ENCODE measurements around the gene FXYD3. TPM values are rescaled to one million over a fixed set of nuclear protein-coding genes. Genes with fewer than 3 reads are reported as not detected.

FXYD3 gene
- polyA plus RNA-seq, 1 donor (not counting 4 experiments of a cell fraction or from before 2014, with no cell fraction given) = 851 TPM

- Histone ChIP-seq H4K20me1 (ENCODE audit: control insufficient read depth, extremely low read depth, insufficient read depth, low read length) (no peaks in the 10 kb centered on the region), H3K27me3 (ENCODE audit: control insufficient read depth, extremely low read depth, insufficient read depth, low read length) (no peaks in the 10 kb centered on the region), H3K9me1 (ENCODE audit: control insufficient read depth, extremely low read depth, insufficient read depth, low read length) (no peaks in the 10 kb centered on the region), H3K4me3 (ENCODE audit: control insufficient read depth in 2 of 3, extremely low read depth in 1 of 3, insufficient read depth in 2 of 3, low read depth in 1 of 3, low read length in 3 of 3) (no peak overlapping the region), H3K36me3 (ENCODE audit: control insufficient read depth in 2 of 2, extremely low read depth in 1 of 2, insufficient read depth in 2 of 2, low read length in 2 of 2) (no peaks in the 10 kb centered on the region), H3K9ac (ENCODE audit: control insufficient read depth, extremely low read depth, insufficient read depth, low read length) (no peak overlapping the region), H3K9me3 (ENCODE audit: control insufficient read depth, low read depth, low read length) (no peaks in the 10 kb centered on the region), H3K27ac (ENCODE audit: control insufficient read depth, insufficient read depth, low read length) (no peak overlapping the region), H3K4me2 (ENCODE audit: control insufficient read depth, extremely low read depth, insufficient read depth, low read depth, low read length) (no peak overlapping the region), H3K79me2 (ENCODE audit: control insufficient read depth, insufficient read depth, low read length) (no peaks in the 10 kb centered on the region), H2AFZ (ENCODE audit: control insufficient read depth, low read length) (no peak overlapping the region), H3K4me1 (ENCODE audit: control insufficient read depth, extremely low read depth, insufficient read depth, low read length) (no peaks in the 10 kb centered on the region)
- TF ChIP-seq EZH2 (IDR thresholded peaks at IDR 0.05; ENCODE audit: low read length) = no peak
- TF ChIP-seq, protein P1, sequence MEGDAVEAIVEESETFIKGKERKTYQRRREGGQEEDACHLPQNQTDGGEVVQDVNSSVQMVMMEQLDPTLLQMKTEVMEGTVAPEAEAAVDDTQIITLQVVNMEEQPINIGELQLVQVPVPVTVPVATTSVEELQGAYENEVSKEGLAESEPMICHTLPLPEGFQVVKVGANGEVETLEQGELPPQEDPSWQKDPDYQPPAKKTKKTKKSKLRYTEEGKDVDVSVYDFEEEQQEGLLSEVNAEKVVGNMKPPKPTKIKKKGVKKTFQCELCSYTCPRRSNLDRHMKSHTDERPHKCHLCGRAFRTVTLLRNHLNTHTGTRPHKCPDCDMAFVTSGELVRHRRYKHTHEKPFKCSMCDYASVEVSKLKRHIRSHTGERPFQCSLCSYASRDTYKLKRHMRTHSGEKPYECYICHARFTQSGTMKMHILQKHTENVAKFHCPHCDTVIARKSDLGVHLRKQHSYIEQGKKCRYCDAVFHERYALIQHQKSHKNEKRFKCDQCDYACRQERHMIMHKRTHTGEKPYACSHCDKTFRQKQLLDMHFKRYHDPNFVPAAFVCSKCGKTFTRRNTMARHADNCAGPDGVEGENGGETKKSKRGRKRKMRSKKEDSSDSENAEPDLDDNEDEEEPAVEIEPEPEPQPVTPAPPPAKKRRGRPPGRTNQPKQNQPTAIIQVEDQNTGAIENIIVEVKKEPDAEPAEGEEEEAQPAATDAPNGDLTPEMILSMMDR (optimal IDR thresholded peaks at IDR 0.05 in 1 of 3, IDR thresholded peaks at IDR 0.05 in 1 of 3, conservative IDR thresholded peaks at IDR 0.05 in 1 of 3; ENCODE audit: extremely low read depth in 1 of 3, insufficient read depth in 2 of 3, low read length in 3 of 3) = no peak
- DNase-seq (ENCODE audit: low read depth, low spot score) (no peak), FAIRE-seq (no peak)
- dilution Hi-C loops (cut with MboI; ENCODE audit: extremely low pct_ligation_motif_present, low sequenced_read_pairs) = no loop called here
These were observed 38.0 kb upstream of the FXYD3 start for GRCh38 chr19:35077411-35078223.

DNA sequence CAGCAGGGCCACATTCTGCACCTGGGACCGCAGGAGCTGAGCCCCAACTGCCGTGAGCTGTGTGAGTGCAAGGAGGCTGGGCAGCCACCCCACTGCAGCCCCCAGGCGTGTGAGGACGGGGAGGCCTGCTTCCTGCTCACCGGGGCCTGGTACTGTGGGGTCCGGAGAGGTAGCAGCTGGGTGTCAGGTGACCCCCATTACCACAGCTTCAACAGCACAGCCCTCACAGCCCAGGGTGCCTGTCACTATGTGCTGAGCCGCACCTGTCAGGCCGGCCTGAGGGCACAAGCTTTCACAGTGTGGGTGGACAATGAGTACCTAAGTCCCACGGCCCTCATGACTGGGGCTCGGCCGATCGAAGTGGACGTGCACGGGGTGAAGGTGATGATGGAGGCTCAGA, 35.8 kb upstream of the FXYD3 start:
- FAIRE-seq = no peak
- H3K9ac ChIP-seq (ENCODE audit: control insufficient read depth, extremely low read depth, insufficient read depth, low read length) = no peak overlapping the region
- H2AFZ ChIP-seq (ENCODE audit: control insufficient read depth, low read length) = no peak overlapping the region
- no peaks in the 10 kb centered on the region for H3K27me3 ChIP-seq (ENCODE audit: control insufficient read depth, extremely low read depth, insufficient read depth, low read length)
- no peaks in the 10 kb centered on the region for H3K9me1 ChIP-seq (ENCODE audit: control insufficient read depth, extremely low read depth, insufficient read depth, low read length)
- H3K9me3 ChIP-seq (ENCODE audit: control insufficient read depth, low read depth, low read length) = no peaks in the 10 kb centered on the region
- no peak overlapping the region for H3K27ac ChIP-seq (ENCODE audit: control insufficient read depth, insufficient read depth, low read length)
- H3K4me2 ChIP-seq (ENCODE audit: control insufficient read depth, extremely low read depth, insufficient read depth, low read depth, low read length) = no peak overlapping the region
- dilution Hi-C loops (cut with MboI; ENCODE audit: extremely low pct_ligation_motif_present, low sequenced_read_pairs) = no loop called here
- DNase-seq (ENCODE audit: low read depth, low spot score) = no peak
- no peak overlapping the region for H3K4me3 ChIP-seq (ENCODE audit: control insufficient read depth in 2 of 3, extremely low read depth in 1 of 3, insufficient read depth in 2 of 3, low read depth in 1 of 3, low read length in 3 of 3)
- H3K79me2 ChIP-seq (ENCODE audit: control insufficient read depth, insufficient read depth, low read length) = no peaks in the 10 kb centered on the region
- no peaks in the 10 kb centered on the region for H4K20me1 ChIP-seq (ENCODE audit: control insufficient read depth, extremely low read depth, insufficient read depth, low read length)
- H3K36me3 ChIP-seq (ENCODE audit: control insufficient read depth in 2 of 2, extremely low read depth in 1 of 2, insufficient read depth in 2 of 2, low read length in 2 of 2) = no peaks in the 10 kb centered on the region
- TF ChIP-seq, protein P1 (optimal IDR thresholded peaks at IDR 0.05 in 1 of 3, IDR thresholded peaks at IDR 0.05 in 1 of 3, conservative IDR thresholded peaks at IDR 0.05 in 1 of 3; ENCODE audit: extremely low read depth in 1 of 3, insufficient read depth in 2 of 3, low read length in 3 of 3) = no peak
- TF ChIP-seq EZH2 (IDR thresholded peaks at IDR 0.05; ENCODE audit: low read length) = no peak
- H3K4me1 ChIP-seq (ENCODE audit: control insufficient read depth, extremely low read depth, insufficient read depth, low read length) = no peaks in the 10 kb centered on the region

All from keratinocyte (primary cell).